ENCODE measurements around the gene RASA3. TPM values are rescaled to one million over a fixed set of nuclear protein-coding genes. Genes with fewer than 3 reads are reported as not detected.

RASA3 gene
- total RNA-seq, 1 experiment from 2014 or later, result 0.95 TPM

DNA sequence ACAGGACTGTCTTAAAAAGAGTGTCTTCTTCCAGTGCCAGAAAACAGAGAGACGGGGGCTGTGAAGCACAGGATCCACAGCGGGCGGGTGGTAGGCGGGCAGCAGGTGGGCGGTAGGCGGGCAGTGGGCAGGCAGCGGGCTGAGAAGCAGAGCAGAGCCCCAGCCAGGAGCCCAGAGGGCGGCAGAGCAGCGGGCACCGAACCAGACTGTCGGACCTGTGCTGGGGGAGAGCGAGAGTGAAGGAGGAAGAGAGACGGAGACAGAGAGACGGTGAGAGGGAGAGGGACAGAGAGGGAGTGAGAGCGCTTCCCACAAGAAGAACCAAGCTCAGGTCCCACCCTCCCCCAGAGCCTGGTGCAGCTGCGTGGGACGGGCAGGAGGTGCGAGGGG, 30.3 kb downstream of the RASA3 start:
- no peak overlapping the region for H3K27ac Mint-ChIP-seq (ENCODE audit: unreplicated experiment)

DNA sequence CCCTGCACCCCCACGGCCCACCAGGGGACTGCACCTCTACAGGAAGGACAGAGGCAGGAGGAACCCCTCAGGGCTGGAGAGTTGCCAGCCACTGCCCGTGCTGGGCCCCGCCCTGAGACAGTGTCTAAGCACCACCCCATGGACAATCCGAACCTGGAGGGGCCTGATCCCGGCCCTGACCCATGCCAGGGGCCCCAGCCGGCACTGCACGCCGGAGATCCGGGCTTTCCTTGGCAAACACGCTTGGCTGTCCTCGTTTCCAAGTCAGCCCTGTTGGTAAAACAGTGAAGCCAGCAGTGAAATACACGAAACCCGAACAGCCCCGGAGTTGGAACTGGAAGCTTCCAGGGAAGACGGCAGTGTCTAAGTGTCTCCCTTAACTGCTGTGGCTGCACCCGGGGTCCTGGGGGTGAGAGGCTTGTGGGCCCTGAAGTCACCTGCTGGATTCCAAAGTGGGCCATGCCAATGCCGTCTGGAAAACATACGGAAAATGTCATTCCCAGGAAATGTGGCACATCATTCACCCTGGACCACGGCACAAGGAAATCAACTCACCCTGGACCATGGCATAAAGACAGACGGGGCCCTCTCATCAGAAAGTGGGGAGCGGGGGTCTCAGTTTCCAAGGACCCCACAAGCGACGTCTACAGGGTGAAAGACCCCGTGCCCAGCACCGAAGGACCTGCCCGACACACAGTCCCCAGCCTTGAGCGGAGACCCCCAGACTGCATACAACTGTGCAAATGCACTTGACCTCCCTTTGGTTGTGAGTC, 30.9 kb downstream of the RASA3 start:
- H3K9me3 ChIP-seq, result peaks cover 3% of the 10 kb centered on the region; the same call in 1 of the 2 replicates
- H3K36me3 Mint-ChIP-seq (ENCODE audit: insufficient read depth, unreplicated experiment), result peaks cover 7% of the 10 kb centered on the region
- intact Hi-C loops (cut with micrococcal nuclease; ENCODE audit: unreplicated experiment), result no loop called here
- no peak overlapping the region for H3K27ac Mint-ChIP-seq (ENCODE audit: unreplicated experiment)
- no TSS peak for BruUV-seq (replicated peaks)
- DNase-seq, result peak in 1 of 2 experiments; percentile 29
- H3K27me3 Mint-ChIP-seq (ENCODE audit: insufficient read depth, unreplicated experiment), result peaks cover 4% of the 10 kb centered on the region
- no peak overlapping the region for H3K4me3 Mint-ChIP-seq (ENCODE audit: unreplicated experiment)
- no peaks in the 10 kb centered on the region for H3K4me1 ChIP-seq
- no peaks in the 10 kb centered on the region for H3K9me3 Mint-ChIP-seq (ENCODE audit: unreplicated experiment)
- TF ChIP-seq, protein P1, sequence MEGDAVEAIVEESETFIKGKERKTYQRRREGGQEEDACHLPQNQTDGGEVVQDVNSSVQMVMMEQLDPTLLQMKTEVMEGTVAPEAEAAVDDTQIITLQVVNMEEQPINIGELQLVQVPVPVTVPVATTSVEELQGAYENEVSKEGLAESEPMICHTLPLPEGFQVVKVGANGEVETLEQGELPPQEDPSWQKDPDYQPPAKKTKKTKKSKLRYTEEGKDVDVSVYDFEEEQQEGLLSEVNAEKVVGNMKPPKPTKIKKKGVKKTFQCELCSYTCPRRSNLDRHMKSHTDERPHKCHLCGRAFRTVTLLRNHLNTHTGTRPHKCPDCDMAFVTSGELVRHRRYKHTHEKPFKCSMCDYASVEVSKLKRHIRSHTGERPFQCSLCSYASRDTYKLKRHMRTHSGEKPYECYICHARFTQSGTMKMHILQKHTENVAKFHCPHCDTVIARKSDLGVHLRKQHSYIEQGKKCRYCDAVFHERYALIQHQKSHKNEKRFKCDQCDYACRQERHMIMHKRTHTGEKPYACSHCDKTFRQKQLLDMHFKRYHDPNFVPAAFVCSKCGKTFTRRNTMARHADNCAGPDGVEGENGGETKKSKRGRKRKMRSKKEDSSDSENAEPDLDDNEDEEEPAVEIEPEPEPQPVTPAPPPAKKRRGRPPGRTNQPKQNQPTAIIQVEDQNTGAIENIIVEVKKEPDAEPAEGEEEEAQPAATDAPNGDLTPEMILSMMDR (IDR thresholded peaks at IDR 0.05; ENCODE audit: insufficient read depth in 1 of 2, low read depth in 1 of 2, low read length in 1 of 2, severe bottlenecking in 1 of 2, unreplicated experiment in 1 of 2), result no peak
- CTCF ChIA-PET, result no interaction called here
- no peaks in the 10 kb centered on the region for H3K36me3 ChIP-seq (ENCODE audit: control insufficient read depth, insufficient read depth, low read length)
- no peak overlapping the region for H3K4me3 ChIP-seq (ENCODE audit: low read depth, low read length)
- POLR2A ChIA-PET, result no interaction called here
- H3K4me1 Mint-ChIP-seq (ENCODE audit: low read depth, unreplicated experiment), result peaks cover 6% of the 10 kb centered on the region
- no peaks in the 10 kb centered on the region for H3K27me3 ChIP-seq (replicated peaks; ENCODE audit: control insufficient read depth, insufficient read depth, low read length)

More for the DNA sequence above, 30.3 kb downstream of the RASA3 start:
- H3K27me3 ChIP-seq (replicated peaks; ENCODE audit: control insufficient read depth, insufficient read depth, low read length), result no peaks in the 10 kb centered on the region
- ChIA-PET POLR2A (no interaction called here), CTCF (no interaction called here)
- no peaks in the 10 kb centered on the region for H3K27me3 Mint-ChIP-seq (ENCODE audit: insufficient read depth, unreplicated experiment)
- H3K36me3 Mint-ChIP-seq (ENCODE audit: insufficient read depth, unreplicated experiment), result peaks cover 7% of the 10 kb centered on the region
- TF ChIP-seq, protein P1 (IDR thresholded peaks at IDR 0.05; ENCODE audit: insufficient read depth in 1 of 2, low read depth in 1 of 2, low read length in 1 of 2, severe bottlenecking in 1 of 2, unreplicated experiment in 1 of 2), result no peak
- DNase-seq, result no peak
- H3K4me1 ChIP-seq, result no peaks in the 10 kb centered on the region
- no TSS peak for BruUV-seq (replicated peaks)
- intact Hi-C loops (cut with micrococcal nuclease; ENCODE audit: unreplicated experiment), result no loop called here
- H3K36me3 ChIP-seq (ENCODE audit: control insufficient read depth, insufficient read depth, low read length), result no peaks in the 10 kb centered on the region
- H3K4me3 ChIP-seq (ENCODE audit: low read depth, low read length), result no peak overlapping the region
- peaks cover 3% of the 10 kb centered on the region; the same call in 1 of the 2 replicates for H3K9me3 ChIP-seq
- H3K4me3 Mint-ChIP-seq (ENCODE audit: unreplicated experiment), result no peak overlapping the region
- no peaks in the 10 kb centered on the region for H3K9me3 Mint-ChIP-seq (ENCODE audit: unreplicated experiment)
- peaks cover 6% of the 10 kb centered on the region for H3K4me1 Mint-ChIP-seq (ENCODE audit: low read depth, unreplicated experiment)

DNA sequence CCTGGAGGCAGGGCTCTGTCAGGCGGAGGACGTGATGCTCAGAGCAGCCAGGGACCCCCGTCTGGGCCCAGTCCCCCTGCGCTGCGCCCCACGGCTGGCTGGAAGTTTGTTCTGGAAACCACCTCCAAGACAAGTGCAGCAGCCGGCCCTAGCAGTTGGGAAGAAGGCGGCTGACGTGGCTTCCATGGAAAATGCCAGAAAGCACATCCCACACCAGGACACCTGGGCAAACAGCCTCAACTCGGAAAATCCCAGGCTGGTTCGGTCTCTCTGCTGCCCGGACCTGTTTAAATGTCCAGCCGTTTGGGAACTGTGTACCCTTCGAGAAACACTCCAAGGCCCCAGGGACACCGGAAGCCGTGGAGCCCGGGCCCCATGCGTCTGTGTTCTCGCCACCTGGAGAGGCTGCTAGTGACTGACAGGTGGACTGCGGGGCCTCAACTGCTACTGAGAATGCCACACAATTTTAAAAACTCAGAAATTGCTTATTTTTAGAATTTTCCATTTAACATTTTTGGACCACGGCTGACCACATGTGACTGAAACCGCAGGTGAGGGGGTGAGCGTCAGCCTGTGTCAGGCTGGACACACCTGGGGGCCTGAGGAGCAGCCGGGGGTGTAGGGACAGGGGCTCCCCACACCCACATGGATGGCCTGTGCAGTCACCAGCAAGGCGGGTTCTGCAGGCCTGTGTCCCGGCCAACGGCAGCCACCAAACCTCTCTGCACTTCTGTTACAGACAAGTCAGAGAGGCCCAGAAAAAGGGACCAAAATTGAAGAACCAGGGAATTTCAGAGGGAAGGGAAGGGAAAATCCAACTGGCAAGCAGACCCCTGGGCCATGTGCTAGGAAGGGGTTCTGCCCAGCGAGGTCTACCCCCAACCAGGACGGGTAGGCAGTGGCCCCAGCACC, 31.7 kb downstream of the RASA3 start:
- H3K36me3 ChIP-seq (ENCODE audit: control insufficient read depth, insufficient read depth, low read length), result no peaks in the 10 kb centered on the region
- H3K4me1 Mint-ChIP-seq (ENCODE audit: low read depth, unreplicated experiment), result peaks cover 6% of the 10 kb centered on the region
- H3K27me3 Mint-ChIP-seq (ENCODE audit: insufficient read depth, unreplicated experiment), result peaks cover 7% of the 10 kb centered on the region
- CTCF ChIA-PET, result no interaction called here
- TF ChIP-seq, protein P1 (IDR thresholded peaks at IDR 0.05; ENCODE audit: insufficient read depth in 1 of 2, low read depth in 1 of 2, low read length in 1 of 2, severe bottlenecking in 1 of 2, unreplicated experiment in 1 of 2), result no peak
- H3K27ac Mint-ChIP-seq (ENCODE audit: unreplicated experiment), result no peak overlapping the region
- H3K9me3 ChIP-seq, result peaks cover 3% of the 10 kb centered on the region; the same call in 1 of the 2 replicates
- H3K36me3 Mint-ChIP-seq (ENCODE audit: insufficient read depth, unreplicated experiment), result peaks cover 7% of the 10 kb centered on the region
- no peaks in the 10 kb centered on the region for H3K27me3 ChIP-seq (replicated peaks; ENCODE audit: control insufficient read depth, insufficient read depth, low read length)
- H3K4me1 ChIP-seq, result no peaks in the 10 kb centered on the region
- no peak overlapping the region for H3K4me3 Mint-ChIP-seq (ENCODE audit: unreplicated experiment)
- POLR2A ChIA-PET, result no interaction called here
- no peaks in the 10 kb centered on the region for H3K9me3 Mint-ChIP-seq (ENCODE audit: unreplicated experiment)
- no peak overlapping the region for H3K4me3 ChIP-seq (ENCODE audit: low read depth, low read length)
- DNase-seq, result peak in 1 of 2 experiments; percentile 23
- no TSS peak for BruUV-seq (replicated peaks)
- intact Hi-C loops (cut with micrococcal nuclease; ENCODE audit: unreplicated experiment), result no loop called here
